ENCODE results near the gene TSPEAR. TPM values are rescaled to one million over a fixed set of nuclear protein-coding genes. Genes with fewer than 3 reads are reported as not detected.

Gene TSPEAR
- total RNA-seq, 1 experiment from 2014 or later: not detected

DNA sequence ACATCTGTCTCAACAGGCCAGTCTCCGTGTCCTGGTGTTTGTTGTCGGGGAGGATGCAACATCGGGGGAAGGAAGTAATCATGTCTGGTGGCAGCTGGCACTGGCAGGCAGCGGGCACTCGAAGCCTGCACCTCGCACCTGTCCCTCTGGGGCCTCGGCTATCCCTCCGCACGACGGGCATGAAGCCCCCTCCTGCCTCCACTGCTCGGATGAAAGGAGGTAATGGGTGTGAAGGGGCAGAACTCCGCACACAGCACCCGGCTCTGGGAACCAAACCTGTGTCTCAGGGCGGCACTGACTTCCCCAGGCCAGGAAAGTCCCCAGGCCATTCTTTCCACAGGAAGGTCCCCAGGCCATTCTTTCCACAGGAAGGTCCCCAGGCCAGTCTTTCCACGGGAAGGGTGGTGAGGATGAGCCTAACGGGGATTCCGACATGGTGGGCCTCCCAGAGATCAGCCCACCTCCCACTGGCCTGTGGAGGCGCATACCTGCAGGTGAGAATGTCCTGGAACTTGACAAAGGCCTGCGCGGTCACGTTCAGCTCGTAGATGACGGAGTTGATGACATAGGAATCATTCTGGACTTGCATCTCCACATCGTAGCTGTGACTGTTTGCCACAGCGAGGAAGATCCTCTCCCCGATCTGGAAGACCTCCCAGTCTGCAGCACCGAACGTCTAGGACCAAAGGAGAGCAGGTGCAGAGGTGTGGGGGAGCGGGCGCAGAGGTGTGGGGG lies 202.5 kb downstream of the TSPEAR start:
- CTCF ChIA-PET: interaction anchor here (1.0 to 4.4 kb wide), 6 partner anchors 9 to 285 kb away, joined by 3 to 60 read pairs (median 6); no protein-coding TSS in a partner anchor

GRCh38 chr21:44508426-44508710 lies 203.0 kb downstream of the TSPEAR start:
- Mint-ChIP-seq H3K4me1 (ENCODE audit: insufficient read depth, unreplicated experiment) (peaks cover 6% of the 10 kb centered on the region), H3K27ac (ENCODE audit: low read depth, unreplicated experiment) (no peak overlapping the region), H3K27me3 (ENCODE audit: insufficient read depth, unreplicated experiment) (peaks cover 23% of the 10 kb centered on the region), H3K9me3 (ENCODE audit: unreplicated experiment) (no peaks in the 10 kb centered on the region), H3K4me3 (ENCODE audit: unreplicated experiment) (no peak overlapping the region), H3K36me3 (ENCODE audit: insufficient read depth, unreplicated experiment) (no peaks in the 10 kb centered on the region)
- no peak for DNase-seq (ENCODE audit: unreplicated experiment)
- CTCF ChIA-PET: no interaction called here
- intact Hi-C loops (cut with micrococcal nuclease): no loop called here
- POLR2A ChIA-PET: no interaction called here
- TF ChIP-seq, protein P1, sequence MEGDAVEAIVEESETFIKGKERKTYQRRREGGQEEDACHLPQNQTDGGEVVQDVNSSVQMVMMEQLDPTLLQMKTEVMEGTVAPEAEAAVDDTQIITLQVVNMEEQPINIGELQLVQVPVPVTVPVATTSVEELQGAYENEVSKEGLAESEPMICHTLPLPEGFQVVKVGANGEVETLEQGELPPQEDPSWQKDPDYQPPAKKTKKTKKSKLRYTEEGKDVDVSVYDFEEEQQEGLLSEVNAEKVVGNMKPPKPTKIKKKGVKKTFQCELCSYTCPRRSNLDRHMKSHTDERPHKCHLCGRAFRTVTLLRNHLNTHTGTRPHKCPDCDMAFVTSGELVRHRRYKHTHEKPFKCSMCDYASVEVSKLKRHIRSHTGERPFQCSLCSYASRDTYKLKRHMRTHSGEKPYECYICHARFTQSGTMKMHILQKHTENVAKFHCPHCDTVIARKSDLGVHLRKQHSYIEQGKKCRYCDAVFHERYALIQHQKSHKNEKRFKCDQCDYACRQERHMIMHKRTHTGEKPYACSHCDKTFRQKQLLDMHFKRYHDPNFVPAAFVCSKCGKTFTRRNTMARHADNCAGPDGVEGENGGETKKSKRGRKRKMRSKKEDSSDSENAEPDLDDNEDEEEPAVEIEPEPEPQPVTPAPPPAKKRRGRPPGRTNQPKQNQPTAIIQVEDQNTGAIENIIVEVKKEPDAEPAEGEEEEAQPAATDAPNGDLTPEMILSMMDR (IDR thresholded peaks at IDR 0.05; ENCODE audit: unreplicated experiment): no peak
- BruUV-seq (replicated peaks): no TSS peak

More for the DNA sequence above, 202.5 kb downstream of the TSPEAR start:
- Mint-ChIP-seq H3K4me1 (ENCODE audit: insufficient read depth, unreplicated experiment) (peaks cover 6% of the 10 kb centered on the region), H3K9me3 (ENCODE audit: unreplicated experiment) (no peaks in the 10 kb centered on the region), H3K27ac (ENCODE audit: low read depth, unreplicated experiment) (no peak overlapping the region), H3K4me3 (ENCODE audit: unreplicated experiment) (no peak overlapping the region), H3K27me3 (ENCODE audit: insufficient read depth, unreplicated experiment) (peaks cover 23% of the 10 kb centered on the region), H3K36me3 (ENCODE audit: insufficient read depth, unreplicated experiment) (no peaks in the 10 kb centered on the region)
- intact Hi-C loops (cut with micrococcal nuclease): no loop called here
- no peak for DNase-seq (ENCODE audit: unreplicated experiment)
- BruUV-seq (replicated peaks): no TSS peak
- TF ChIP-seq, protein P1 (IDR thresholded peaks at IDR 0.05; ENCODE audit: unreplicated experiment): no peak
- POLR2A ChIA-PET: no interaction called here

- TF ChIP-seq, protein P1 (IDR thresholded peaks at IDR 0.05; ENCODE audit: unreplicated experiment): no peak
- DNase-seq (ENCODE audit: unreplicated experiment): no peak
- CTCF ChIA-PET: interaction anchor here (1.7 kb wide), 1 partner anchor 235 kb away, joined by 4 read pairs; no protein-coding TSS in a partner anchor
- intact Hi-C loops (cut with micrococcal nuclease): no loop called here
- H3K9me3 Mint-ChIP-seq (ENCODE audit: unreplicated experiment): no peaks in the 10 kb centered on the region
- peaks cover 6% of the 10 kb centered on the region for H3K4me1 Mint-ChIP-seq (ENCODE audit: insufficient read depth, unreplicated experiment)
- H3K27me3 Mint-ChIP-seq (ENCODE audit: insufficient read depth, unreplicated experiment): peaks cover 23% of the 10 kb centered on the region
- BruUV-seq (replicated peaks): no TSS peak
- no peak overlapping the region for H3K4me3 Mint-ChIP-seq (ENCODE audit: unreplicated experiment)
- no peaks in the 10 kb centered on the region for H3K36me3 Mint-ChIP-seq (ENCODE audit: insufficient read depth, unreplicated experiment)
- POLR2A ChIA-PET: no interaction called here
- no peak overlapping the region for H3K27ac Mint-ChIP-seq (ENCODE audit: low read depth, unreplicated experiment)
These were observed 203.5 kb downstream of the TSPEAR start for GRCh38 chr21:44507673-44508425.
